SK-N-MC (cell line): ENCODE measurements around the gene BTBD16.

ENCODE experiments used
- EZH2 ChIP-seq: fragments of 200-600 bp; sonication (generic); IDR thresholded peaks from one replicate; pipeline ENCODE4 v1.6.1; 2017; ENCODE audit warnings: antibody characterized with exemption
- POLR2AphosphoS5 ChIP-seq: IDR thresholded peaks from 2 replicates; pipeline ENCODE4 v1.6.1; 2012; ENCODE audit warnings: mild to moderate bottlenecking, low read depth, low read length, borderline replicate concordance

DNA sequence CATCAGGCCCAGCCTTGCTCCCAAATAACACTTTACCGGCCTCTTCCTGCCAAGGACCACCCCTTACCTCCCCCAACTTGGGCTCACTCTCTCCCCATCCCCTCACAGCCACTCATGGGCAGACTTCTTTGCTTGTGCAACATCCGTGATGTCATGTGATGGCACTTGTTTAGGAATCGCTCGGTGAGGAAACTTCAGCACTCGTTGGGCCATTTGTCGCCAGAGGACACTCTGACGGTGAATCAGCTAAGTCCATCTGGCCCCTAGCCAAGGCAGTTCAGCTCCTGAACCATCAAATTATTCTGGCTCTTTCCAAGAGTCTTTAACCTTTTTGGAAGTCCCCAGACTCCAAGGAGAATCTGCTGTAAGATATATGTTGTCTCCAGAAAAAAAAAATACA, 19.2 kb downstream of the BTBD16 start:
- no peak for TF ChIP-seq EZH2
- TF ChIP-seq POLR2AphosphoS5, result no peak
